ENCODE data around the gene AKAP7.

Gene AKAP7

GRCh38 chr6:131331873-131332781 lies 196.9 kb downstream of the AKAP7 start:
- no peaks in the 10 kb centered on the region for H3K4me1 ChIP-seq (ENCODE audit: insufficient read depth, low read length, severe bottlenecking)
- H2AFZ ChIP-seq (ENCODE audit: low read length), result no peak overlapping the region
- no peaks in the 10 kb centered on the region for H3K9me2 ChIP-seq (ENCODE audit: low read depth, low read length)
- no peaks in the 10 kb centered on the region for H3F3A ChIP-seq (ENCODE audit: insufficient read depth, low read length)
- H3K9ac ChIP-seq (ENCODE audit: low read length), result no peak overlapping the region
- H3K27me3 ChIP-seq (ENCODE audit: insufficient read depth, low read length), result no peaks in the 10 kb centered on the region
- no peaks in the 10 kb centered on the region for H3K36me3 ChIP-seq (ENCODE audit: insufficient read depth, low read length)
- no peak overlapping the region for H3K4me3 ChIP-seq (ENCODE audit: low read depth, low read length, poor library complexity, severe bottlenecking)
- H3K9me3 ChIP-seq (ENCODE audit: low read length), result no peaks in the 10 kb centered on the region
- H4K20me1 ChIP-seq (ENCODE audit: insufficient read depth, low read length), result no peaks in the 10 kb centered on the region
- H3K27ac ChIP-seq (ENCODE audit: low read depth, low read length, poor library complexity, severe bottlenecking), result no peak overlapping the region
- H3K79me2 ChIP-seq (ENCODE audit: insufficient read depth, low read length), result no peaks in the 10 kb centered on the region
- H3K4me2 ChIP-seq (ENCODE audit: low read length), result no peak overlapping the region
- no peak for TF ChIP-seq EZH2 (IDR thresholded peaks at IDR 0.05; ENCODE audit: borderline replicate concordance, low read length)
- TF ChIP-seq CTCF (IDR thresholded peaks at IDR 0.05; ENCODE audit: low read length), result no peak

Data from OCI-LY1 (cell line).